Measurements from ENCODE around the gene ATP1A1.

- TF ChIP-seq POLR2AphosphoS5 (IDR thresholded peaks at IDR 0.05; ENCODE audit: low read depth, low read length) (no peak), TAF1 (IDR thresholded peaks at IDR 0.05; ENCODE audit: low read depth, low read length) (no peak), POLR2A (IDR thresholded peaks at IDR 0.05; ENCODE audit: low read depth, low read length) (no peak), SPI1 (IDR thresholded peaks at IDR 0.05; ENCODE audit: low read depth, low read length) (no peak), PAX5 (IDR thresholded peaks at IDR 0.05; ENCODE audit: insufficient read depth, low read length, severe bottlenecking) (no peak), POU2F2 (IDR thresholded peaks at IDR 0.05; ENCODE audit: low read depth, low read length) (no peak)
These were observed 39.0 kb upstream of the ATP1A1 start for GRCh38 chr1:116334015-116334547.
